ENCODE data around the gene PDZRN3. TPM values are rescaled to one million over a fixed set of nuclear protein-coding genes. Genes with fewer than 3 reads are reported as not detected.
"Not testable (repeated sequence)": the region's sequence is repeated elsewhere in the genome, so short reads cannot be mapped to it uniquely, and the experiment has no call there.

PDZRN3 gene
- total RNA-seq, 1 experiment from 2014 or later = 3.4 TPM

DNA sequence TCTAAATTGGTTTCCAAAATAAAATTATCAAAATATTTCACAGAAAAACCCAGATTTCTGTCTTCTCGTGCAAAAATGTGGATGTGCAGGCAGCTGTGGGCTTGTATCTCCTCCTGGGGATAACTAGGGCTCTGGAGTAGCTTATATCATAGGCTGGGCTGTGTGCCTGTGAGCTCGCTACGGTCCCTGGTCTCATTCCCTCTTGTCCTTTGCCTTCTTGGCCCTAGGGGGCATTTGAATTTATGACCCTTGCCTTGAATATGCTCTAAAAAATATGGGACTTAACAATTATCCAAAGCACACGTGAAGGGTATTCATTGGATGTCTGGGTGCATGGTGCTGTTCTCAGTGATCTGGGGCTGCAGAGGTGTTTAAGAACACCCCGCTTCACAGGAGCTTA is 132.6 kb downstream of the PDZRN3 start:
- DNase-seq (ENCODE audit: low spot score) = no peak

DNA sequence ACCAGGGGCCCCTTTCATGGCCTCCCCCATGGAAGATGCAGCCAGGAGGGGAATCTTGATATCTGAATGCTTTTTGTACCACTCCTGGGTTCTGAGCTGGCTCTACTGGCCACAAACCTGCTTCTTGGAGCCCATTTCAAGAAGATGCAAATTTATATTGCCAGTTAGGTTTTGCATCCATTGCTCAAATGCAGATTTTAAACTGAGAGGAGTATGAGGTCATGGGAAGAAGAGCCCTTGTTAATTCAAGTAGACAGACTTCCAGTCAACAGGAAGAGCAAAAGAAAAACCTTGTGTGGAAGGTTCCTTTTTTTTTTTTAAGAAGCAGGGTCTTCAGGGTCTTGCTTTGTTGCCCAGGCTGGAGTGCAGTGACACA is 133.5 kb downstream of the PDZRN3 start:
- DNase-seq (ENCODE audit: low spot score) = no peak

DNA sequence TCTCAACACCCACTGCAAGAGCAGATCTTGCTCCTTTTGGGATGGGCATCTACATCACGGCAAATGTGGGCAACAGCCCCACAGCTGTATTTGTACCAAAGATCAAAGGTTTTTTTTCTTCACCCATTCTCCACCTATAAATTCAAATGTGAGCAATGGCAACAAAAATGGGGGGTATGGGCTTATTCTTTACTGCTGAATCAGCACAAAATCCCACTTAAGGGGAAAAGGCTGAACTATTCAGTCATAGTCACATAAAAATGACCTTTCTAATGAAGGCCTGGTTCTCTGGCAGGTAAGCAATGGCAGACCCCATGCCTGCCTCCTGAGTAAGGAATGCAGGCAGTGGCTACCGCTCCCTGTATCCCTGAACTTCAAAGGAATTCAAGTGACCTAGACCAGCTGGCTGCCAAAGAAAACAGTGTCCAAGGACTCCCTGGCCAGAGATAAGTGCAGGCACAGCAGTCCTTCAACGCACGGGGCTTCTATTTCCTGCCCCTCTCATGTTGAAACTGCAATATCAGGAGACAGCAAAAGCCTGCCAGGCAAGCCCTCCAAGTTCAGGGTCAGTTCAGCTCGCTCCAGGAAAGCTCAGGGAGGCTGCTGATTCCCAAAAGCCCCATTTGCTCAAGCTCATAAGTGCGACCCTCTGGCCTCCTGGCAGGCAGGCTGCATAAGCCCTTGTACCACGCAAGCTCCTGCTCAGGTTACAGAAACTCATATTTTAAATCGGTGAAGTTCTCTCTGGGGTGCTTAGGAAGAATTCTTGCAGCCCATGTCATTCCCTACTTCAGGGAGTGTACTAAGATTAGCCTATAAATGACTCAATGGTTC is 134.1 kb downstream of the PDZRN3 start:
- no peak for DNase-seq (ENCODE audit: low spot score)

DNA sequence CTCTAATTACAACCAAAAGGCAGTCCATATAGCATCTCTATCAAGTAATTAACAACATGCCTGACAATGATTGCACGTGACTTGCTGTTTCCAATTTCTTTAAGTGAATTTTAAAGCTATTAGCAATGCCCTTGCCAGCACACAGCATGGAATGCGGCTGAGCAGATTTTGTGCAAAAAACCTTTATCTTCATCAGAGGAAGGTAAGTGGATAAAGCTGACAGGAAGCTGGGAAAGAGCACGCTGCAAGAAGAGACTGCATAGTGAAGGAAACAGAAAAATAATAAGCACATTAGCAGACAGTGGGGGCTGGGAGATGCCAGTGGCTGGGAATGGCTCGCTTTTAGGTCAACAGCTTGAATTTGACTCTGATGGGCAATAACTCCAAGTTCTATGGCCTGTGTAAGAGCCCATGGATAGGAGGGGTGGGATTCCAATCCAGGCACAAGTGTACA is 138.8 kb downstream of the PDZRN3 start:
- no peak for DNase-seq (ENCODE audit: low spot score)

DNA sequence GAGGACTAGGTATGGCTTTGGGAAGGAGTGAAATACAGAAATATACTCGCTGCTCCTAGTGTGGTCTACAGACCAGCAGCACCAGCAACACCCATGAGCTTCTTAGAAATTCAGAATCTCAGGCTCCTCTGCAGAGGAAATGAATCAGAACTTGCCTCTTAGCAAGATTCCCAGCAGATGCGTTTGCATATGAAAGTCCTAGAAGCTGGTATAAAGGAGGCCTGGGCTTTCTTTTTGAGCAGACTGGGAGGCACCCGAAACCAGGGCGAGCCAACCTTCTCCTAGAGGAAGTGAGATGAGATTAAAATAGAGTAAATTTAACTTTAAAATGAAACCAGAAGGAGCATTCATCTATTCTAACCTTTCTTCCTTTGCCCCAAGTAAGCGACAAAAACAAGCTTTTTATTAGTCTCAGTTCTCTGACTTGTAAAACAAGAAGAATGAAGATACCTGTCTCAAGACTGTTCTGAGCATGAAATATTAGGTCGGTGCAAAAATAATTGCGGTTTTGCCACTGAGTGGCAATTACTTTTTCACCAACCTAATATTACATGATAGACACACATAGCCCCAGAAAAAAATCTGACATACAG is 140.0 kb downstream of the PDZRN3 start:
- DNase-seq (ENCODE audit: low spot score) = no peak

DNA sequence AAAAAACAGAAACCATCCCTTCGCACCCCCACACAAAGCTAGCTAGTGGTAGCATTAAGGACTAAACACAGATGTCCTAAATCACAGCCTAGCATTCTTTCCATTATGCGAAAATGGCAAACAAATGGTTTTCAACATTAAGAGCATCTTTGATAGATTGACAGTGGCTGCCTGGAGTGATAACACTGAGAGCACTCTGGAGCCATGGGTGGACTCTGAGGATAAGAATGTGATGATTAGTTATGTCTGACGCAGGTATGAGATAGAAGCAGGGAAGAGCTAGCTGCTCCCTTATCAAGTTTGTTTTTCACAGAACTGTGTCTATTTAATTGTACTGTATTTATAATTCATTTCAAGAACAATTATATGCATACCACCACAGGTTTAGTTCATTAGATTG is 142.9 kb downstream of the PDZRN3 start:
- no peak for DNase-seq (ENCODE audit: low spot score)

GRCh38 chr3:73480187-73480672 is 144.5 kb downstream of the PDZRN3 start:
- DNase-seq (ENCODE audit: low spot score) = no peak

GRCh38 chr3:73479325-73479724 is 145.4 kb downstream of the PDZRN3 start:
- no peak for DNase-seq (ENCODE audit: low spot score)

DNA sequence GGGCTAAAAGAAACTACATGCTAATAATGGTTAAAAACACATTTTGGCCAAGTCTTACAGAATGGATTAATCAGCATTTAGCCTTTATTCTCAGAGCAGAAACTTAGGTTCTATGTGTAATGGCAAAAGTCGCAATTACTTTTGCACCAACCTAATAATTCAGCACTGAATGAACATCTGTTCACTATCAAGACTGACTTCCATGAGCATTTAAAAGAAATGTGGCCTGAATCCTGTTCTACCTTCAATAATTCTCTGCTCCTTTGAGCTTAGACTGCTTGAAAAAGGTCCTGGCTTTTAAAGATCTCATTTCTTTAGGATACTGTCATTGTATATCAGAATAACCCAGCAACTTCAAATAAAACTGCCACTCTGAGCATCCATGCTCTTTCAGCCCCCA is 145.9 kb downstream of the PDZRN3 start:
- DNase-seq (ENCODE audit: low spot score) = no peak

- DNase-seq (ENCODE audit: low spot score) = no peak
Measured at GRCh38 chr3:73475717-73476116, 149.0 kb downstream of the PDZRN3 start.

DNA sequence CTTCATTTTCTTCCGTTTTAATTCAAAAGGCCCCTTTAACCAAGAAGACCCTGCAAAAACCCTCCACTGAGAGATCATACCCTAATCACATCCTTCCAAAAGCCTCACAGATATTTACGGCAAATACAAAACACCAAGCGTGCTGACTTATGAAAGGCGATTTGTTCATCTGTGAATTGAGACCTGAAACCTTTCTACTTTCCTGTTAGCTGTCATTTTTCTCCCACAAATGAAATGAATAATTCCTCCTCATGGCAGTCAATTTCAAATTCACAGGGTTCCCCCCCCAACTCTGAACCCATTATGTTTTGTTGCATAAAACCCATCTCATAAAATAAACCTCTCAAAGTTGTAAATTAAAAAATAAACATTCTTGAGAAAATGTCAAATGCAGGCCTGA is 149.6 kb downstream of the PDZRN3 start:
- DNase-seq (ENCODE audit: low spot score) = no peak

GRCh38 chr3:73474619-73475018 is 150.1 kb downstream of the PDZRN3 start:
- DNase-seq (ENCODE audit: low spot score) = no peak

DNA sequence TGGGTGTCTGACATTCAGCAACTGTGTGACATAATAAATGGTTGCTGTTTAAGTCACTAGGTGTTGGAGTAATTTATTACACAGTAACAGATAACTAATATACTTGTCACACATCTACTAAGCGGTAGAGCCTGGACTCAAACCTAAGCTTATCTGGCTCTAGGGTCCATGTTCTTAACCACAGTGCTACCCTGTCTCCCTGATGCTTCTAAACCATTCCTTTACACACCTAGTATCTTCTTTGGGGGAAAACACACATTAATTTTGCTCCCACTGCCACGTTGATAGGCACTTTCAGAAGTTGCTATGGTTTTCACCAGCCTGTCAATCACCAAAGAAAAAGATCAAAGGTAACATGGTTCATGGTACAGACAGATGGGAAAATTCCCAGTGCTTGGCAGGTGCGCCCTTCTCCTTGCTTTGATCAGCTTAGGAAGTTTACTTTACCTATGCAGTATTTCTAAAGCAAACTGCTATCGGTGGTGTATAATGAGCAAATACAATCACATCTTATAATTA is 150.8 kb downstream of the PDZRN3 start:
- no peak for DNase-seq (ENCODE audit: low spot score)

GRCh38 chr3:73473181-73473897 is 151.4 kb downstream of the PDZRN3 start:
- DNase-seq (ENCODE audit: low spot score) = no peak

DNA sequence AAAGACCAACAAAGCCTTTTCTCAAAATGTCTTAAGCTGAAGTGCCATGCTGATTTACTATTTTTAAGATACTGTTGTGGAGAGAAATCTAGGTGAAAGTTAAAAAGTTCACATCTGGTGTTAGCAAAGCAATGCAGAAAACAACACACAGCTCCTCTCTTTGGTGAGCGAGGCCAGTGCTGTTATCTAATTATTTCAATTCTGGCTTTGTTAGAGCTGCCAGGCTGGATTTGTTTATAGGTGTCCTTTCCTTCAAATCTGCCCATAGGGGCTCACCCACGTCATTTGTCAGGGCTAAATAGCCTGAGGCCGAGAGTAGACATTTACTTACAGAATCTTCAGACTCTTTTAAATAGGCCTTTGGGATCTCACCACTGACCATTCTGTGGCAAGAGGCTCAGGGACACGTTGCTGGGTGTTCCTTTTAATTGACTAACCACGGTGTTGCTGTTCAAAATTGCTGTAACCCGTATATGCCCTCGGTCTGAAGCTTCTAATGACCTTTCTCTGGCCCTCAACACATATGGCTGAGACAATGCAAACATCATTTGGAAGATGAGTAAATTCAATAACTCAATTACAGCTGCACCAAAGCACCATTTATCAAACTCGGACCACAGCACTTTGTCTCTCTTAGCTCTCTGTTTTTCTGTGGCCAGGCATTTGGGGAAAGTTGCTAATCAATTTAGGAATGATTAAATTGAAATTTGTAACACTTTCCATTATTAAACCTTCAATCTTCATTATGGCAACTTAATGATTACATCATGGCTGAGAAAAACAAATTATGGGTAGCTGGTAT is 152.6 kb downstream of the PDZRN3 start:
- no peak for DNase-seq (ENCODE audit: low spot score)

DNA sequence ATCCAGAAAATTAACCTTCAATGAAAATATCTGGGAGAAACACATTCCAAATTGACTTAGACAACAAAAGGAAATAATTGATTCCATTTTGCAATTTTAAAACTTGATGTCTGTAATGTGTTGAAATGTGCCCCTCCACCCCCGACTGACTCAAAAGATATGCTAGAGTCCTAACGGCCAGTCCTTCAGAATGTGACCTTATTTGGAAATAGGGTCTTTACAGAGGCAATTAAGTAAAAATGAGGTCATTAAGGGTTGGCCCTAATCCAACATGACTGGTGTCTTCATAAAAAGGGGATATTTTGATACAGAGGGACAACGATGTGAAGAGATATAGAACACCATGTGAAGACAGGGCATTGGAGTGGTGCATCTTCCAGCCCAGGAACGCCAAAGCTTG is 153.9 kb downstream of the PDZRN3 start:
- no peak for DNase-seq (ENCODE audit: low spot score)

GRCh38 chr3:73469331-73469730 is 155.4 kb downstream of the PDZRN3 start:
- DNase-seq (ENCODE audit: low spot score) = no peak

DNA sequence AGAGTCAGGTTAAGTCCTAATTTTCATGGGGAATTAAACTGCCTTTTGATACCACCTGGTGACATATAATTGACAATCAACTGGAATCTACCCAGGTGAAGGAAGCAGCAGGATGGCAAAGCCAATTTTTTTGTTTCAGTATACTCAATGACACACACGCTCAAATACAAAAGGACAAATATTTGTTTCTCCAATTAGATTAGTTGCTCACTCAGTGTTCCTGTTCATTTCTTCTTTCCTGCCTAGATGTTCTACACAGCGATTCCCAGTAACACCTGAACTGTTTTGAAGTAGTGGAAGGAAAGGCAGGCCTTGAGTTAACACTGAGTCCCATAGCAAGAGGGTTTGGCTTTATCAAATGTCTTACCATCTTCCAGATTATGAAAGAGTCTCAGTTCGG is 157.5 kb downstream of the PDZRN3 start:
- no peak for DNase-seq (ENCODE audit: low spot score)

- no peak for DNase-seq (ENCODE audit: low spot score)
Measured at GRCh38 chr3:73465926-73466325, 158.8 kb downstream of the PDZRN3 start.

DNA sequence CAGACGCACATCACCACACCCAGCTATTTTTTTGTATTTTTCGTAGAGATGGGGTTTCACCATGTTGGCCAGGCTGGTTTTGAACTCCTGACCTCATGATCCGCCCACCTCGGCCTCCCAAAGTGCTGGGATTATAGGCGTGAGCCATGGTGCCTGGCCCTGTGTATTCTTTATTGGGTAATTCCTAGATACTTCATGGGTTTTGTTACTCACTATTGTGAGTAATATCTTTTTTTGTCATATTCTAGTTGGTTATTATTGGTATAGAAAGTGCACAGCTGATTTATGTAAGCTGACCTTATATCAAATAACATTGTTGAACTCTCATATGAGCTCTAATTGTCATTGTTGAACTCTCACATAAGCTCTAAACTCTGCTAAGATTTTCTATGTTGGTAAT is 160.6 kb downstream of the PDZRN3 start:
- DNase-seq (ENCODE audit: low spot score) = not testable (repeated sequence)

GRCh38 chr3:73461547-73461946 is 163.2 kb downstream of the PDZRN3 start:
- no peak for DNase-seq (ENCODE audit: low spot score)

- no peak for DNase-seq (ENCODE audit: low spot score)
Measured at GRCh38 chr3:73459711-73460110, 165.0 kb downstream of the PDZRN3 start.
